ENCODE results near the gene AUP1. TPM values are rescaled to one million over a fixed set of nuclear protein-coding genes. Genes with fewer than 3 reads are reported as not detected.

AUP1 gene
- total and polyA plus RNA-seq, 12 donors: 88.5 to 527 (median 113) TPM

DNA sequence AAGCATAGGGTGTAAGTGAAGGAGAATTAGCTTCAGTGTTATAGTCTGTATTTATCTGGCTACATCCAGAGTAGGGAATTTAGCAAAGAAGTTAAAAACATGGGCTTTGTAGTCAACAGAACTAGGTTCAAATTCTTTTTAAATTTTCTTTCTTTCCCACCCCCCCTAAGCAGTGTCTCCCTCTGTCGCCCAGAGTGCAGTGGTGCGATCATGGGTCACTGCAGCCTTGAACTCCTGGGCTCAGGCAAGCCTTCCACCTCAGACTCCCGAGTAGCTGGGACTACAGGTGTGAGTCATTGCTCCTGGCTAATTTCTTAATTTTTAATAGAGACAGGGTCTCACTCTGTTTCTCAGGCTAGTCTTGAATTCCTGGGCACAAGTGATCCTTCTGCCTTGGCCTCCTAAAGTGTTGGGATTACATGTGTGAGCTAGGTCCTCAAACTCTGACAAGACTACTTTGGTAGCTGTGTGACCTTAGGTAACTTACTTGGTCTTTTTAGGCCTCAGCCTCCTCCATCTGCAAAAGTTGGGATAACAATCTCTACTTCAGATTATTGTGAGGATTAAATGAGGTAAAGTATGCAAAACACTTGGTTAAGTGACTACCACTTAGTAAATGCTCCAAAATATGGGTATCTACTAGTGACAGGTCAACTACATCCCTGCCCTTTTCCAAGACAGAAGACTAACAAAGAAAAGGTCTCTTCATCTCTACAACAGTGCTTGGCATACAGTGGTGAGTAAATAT lies 42.8 kb upstream of the AUP1 start:
- TF ChIP-seq, protein P1, sequence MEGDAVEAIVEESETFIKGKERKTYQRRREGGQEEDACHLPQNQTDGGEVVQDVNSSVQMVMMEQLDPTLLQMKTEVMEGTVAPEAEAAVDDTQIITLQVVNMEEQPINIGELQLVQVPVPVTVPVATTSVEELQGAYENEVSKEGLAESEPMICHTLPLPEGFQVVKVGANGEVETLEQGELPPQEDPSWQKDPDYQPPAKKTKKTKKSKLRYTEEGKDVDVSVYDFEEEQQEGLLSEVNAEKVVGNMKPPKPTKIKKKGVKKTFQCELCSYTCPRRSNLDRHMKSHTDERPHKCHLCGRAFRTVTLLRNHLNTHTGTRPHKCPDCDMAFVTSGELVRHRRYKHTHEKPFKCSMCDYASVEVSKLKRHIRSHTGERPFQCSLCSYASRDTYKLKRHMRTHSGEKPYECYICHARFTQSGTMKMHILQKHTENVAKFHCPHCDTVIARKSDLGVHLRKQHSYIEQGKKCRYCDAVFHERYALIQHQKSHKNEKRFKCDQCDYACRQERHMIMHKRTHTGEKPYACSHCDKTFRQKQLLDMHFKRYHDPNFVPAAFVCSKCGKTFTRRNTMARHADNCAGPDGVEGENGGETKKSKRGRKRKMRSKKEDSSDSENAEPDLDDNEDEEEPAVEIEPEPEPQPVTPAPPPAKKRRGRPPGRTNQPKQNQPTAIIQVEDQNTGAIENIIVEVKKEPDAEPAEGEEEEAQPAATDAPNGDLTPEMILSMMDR (IDR thresholded peaks at IDR 0.05): peak in 2 of 6 experiments; percentile 12 to 19
- no peak for TF ChIP-seq POLR2A (IDR thresholded peaks at IDR 0.05)
- Histone ChIP-seq H3K4me1 (replicated peaks in 1 of 2) (no peaks in the 10 kb centered on the region), H3K9me3 (replicated peaks in 1 of 3) (no peaks in the 10 kb centered on the region), H3K36me3 (replicated peaks in 1 of 2) (no peaks in the 10 kb centered on the region), H3K27ac (no peak overlapping the region), H3K27me3 (no peaks in the 10 kb centered on the region), H3K4me3 (no peak overlapping the region)
- intact Hi-C loops (cut with DNase I): no loop called here
- WGBS, 4 donors: 29 to 48% (median 38%) methylated on average over 3 of the region's 3 CpGs
- DNase-seq: no peak

DNA sequence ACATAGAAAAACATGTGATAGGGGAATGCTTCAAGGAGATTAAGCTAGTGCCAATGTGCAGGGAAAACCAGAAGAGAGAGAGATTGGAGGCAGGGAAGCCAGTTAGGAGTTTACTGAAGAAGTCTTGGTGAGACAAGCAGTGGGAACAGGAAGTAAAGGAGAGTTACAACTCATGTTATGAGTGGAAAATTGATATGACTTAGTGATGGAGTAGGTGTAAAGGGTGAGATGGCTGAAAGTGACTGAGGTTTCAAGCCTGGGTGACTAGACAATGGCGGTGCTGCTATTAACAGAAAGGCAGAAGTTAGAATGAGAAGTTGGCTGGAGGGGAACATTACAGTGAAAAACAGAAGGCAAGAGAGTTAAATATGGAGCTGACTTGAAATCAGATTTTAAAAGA lies 41.6 kb upstream of the AUP1 start:
- intact Hi-C loops (cut with DNase I): no loop called here
- no peak for DNase-seq
- no peaks in the 10 kb centered on the region for H3K9me3 ChIP-seq (replicated peaks in 1 of 3)
- no peaks in the 10 kb centered on the region for H3K4me1 ChIP-seq (replicated peaks in 1 of 2)
- no peaks in the 10 kb centered on the region for H3K36me3 ChIP-seq (replicated peaks in 1 of 2)
- TF ChIP-seq, protein P1 (IDR thresholded peaks at IDR 0.05): no peak
- TF ChIP-seq POLR2A (IDR thresholded peaks at IDR 0.05): no peak
- WGBS, 4 donors: 77 to 90% (median 81%) methylated on average over 1 of the region's 1 CpG
- no peak overlapping the region for H3K4me3 ChIP-seq
- no peak overlapping the region for H3K27ac ChIP-seq
- H3K27me3 ChIP-seq: no peaks in the 10 kb centered on the region

DNA sequence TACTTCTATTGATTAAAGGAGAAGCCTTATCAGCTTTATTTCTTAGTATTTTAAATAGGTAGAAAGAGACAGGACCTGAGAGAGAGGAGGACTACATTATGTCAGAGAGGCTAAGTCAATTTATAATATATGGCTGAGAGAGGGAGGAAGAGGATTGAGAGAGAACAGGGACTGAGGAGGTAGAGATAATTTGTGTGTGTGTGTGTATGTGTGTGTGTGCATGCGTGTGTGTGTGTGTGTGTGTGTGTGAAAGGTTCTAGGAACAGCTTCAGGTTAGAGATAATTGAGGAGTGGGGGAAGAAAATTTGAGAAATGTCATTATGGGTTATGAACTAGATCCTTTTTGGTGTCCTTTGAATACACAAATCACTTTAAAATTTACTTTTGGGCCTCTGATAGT lies 40.2 kb upstream of the AUP1 start:
- no peaks in the 10 kb centered on the region for H3K9me3 ChIP-seq (replicated peaks in 1 of 3)
- H3K27me3 ChIP-seq: no peaks in the 10 kb centered on the region
- H3K4me3 ChIP-seq: no peak overlapping the region
- H3K27ac ChIP-seq: no peak overlapping the region
- H3K36me3 ChIP-seq (replicated peaks in 1 of 2): no peaks in the 10 kb centered on the region
- 88 to 96% (median 91%) methylated on average over 1 of the region's 1 CpG for WGBS, 4 donors
- TF ChIP-seq, protein P1 (IDR thresholded peaks at IDR 0.05): no peak
- no peak for TF ChIP-seq POLR2A (IDR thresholded peaks at IDR 0.05)
- intact Hi-C loops (cut with DNase I): no loop called here
- H3K4me1 ChIP-seq (replicated peaks in 1 of 2): no peaks in the 10 kb centered on the region
- DNase-seq: no peak

DNA sequence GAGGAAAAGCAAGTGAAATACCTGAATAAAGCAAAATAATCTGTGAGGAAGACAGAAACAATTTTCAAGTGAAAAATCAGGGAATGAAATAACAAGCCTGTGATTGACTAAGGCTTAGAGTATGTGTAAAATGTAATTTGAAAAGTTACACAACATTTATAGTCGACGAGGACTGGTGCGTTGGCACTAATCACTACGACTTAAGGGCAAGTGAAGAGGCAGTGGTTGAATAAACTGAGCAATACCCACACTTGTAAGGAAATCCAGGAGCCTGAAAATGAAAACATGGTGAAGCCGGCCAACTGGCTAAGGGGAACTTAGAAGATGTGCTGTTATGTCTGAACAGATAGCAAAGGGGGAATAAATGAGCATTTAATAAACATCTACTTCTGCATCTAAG lies 38.4 kb upstream of the AUP1 start:
- Histone ChIP-seq H3K4me1 (replicated peaks in 1 of 2) (no peaks in the 10 kb centered on the region), H3K4me3 (no peak overlapping the region), H3K27me3 (no peaks in the 10 kb centered on the region), H3K27ac (no peak overlapping the region), H3K36me3 (replicated peaks in 1 of 2) (no peaks in the 10 kb centered on the region), H3K9me3 (replicated peaks in 1 of 3) (no peaks in the 10 kb centered on the region)
- DNase-seq: no peak
- 73 to 80% (median 75%) methylated on average over 5 of the region's 5 CpGs for WGBS, 4 donors
- TF ChIP-seq POLR2A (IDR thresholded peaks at IDR 0.05): no peak
- intact Hi-C loops (cut with DNase I): no loop called here

DNA sequence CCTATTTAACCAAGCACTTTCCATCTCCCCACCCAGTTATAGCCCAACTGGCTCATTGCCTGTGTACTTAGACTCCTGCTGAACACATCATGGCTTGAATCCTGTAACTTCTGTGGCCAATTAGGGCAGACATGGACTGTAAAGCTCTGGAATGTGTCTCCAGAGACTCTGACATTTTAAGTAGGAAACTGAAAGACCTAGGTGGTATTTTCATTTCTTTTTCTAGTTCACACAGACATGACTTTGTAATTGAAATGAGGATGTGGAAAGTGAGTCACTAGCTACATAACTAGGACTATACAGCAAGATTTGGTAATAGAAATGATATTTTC lies 37.2 kb upstream of the AUP1 start:
- no peak for TF ChIP-seq POLR2A (IDR thresholded peaks at IDR 0.05)
- TF ChIP-seq, protein P1 (IDR thresholded peaks at IDR 0.05): no peak
- Histone ChIP-seq H3K9me3 (replicated peaks in 1 of 3) (no peaks in the 10 kb centered on the region), H3K4me1 (replicated peaks in 1 of 2) (no peaks in the 10 kb centered on the region), H3K27me3 (no peaks in the 10 kb centered on the region), H3K27ac (no peak overlapping the region), H3K36me3 (replicated peaks in 1 of 2) (no peaks in the 10 kb centered on the region), H3K4me3 (no peak overlapping the region)
- intact Hi-C loops (cut with DNase I): no loop called here
- no peak for DNase-seq
